CD4-positive, alpha-beta T cell treated with Interleukin-15 for 1 hour (primary cell): Measurements from ENCODE around the gene TMCO4.

Source experiments
- DNase-seq: peaks from one replicate; pipeline ENCODE4 v3.0.0-alpha.2; 2020

TMCO4 gene

DNA sequence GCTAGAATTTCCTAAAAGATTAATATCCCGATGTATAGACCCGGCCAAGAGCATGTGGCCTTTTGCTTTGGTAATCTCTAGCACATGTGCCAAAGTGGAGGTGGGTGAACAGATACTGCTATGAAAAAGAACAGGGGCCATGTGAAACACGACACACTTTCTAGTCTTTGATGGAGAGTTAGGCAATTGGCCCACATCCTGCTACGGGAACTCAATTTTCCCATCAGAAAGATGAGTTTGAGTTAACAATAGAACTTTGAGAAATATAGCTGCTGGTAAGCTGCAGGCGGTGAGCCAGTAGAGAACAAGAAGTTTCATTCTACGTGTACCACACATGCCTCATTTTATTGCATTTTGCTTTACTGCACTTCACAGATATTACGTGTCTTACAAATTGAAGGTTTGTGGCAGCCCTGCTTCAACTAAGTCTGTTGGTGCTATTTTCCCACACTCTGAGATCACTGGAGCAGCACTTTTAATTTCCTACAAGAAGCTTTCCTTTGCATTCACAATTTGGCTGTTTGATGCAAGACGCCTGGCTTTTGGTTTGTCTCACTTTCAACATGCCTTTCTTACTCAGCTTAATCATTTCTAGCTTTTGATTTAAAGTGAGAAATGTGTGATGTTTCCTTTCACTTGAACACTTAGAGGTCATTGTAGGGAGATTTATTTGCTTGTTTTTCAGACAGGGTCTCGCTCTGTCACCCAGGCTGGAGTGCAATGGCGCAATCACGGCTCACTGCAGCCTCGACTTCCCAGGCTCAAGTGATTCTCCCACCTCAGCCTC is 88.7 kb downstream of the TMCO4 start:
- DNase-seq: no peak

DNA sequence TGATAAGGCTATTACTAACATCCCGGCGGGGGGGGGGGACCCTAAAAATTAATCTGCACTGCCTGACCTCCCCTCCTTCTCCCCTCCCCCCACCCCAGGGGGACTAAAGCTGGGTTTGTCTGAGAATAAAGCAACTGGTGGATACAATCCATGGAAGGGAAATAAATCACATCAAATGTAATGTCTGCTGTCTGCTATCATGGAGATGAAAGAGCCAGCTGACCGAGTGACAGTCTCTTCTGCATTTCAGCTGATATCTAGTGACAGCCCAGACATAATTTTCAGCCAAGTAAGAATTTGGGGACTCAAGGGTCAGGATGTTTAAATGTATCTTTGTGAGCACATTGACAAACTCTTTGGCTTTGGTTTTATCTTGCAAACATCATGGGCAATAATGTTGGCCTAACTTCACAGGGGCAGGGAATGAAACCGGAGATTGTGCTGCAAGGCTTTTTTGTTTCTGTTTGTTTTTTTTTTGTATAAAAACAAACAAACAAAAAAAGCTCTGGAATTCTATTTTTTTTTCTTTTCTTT is 90.4 kb downstream of the TMCO4 start:
- no peak for DNase-seq

DNA sequence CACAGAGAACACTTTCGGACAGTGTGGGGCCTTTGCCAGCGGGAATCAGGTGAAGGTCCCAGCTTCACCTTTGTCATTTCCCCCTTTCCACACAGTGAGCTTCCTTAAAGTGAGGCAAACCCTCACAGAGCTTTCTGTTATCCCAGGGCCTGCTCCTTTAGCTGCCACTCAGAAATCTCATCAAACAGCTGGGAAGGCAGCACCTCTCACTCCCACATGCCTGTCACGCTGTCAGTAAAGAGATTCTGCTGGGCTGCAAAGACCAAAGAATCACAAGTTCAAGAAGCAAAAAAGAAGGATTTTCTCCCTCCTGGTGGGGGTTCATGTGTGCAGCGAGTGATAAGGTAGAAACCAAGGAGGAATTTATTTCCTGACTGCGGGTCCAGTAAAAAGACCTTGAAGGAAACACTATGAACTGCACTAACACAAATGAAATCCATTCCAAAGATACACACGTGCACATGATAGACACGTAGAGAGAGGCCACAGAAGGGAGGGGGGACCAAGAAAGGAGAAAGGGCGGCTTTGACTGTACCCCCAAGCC is 91.1 kb downstream of the TMCO4 start:
- DNase-seq: no peak

DNA sequence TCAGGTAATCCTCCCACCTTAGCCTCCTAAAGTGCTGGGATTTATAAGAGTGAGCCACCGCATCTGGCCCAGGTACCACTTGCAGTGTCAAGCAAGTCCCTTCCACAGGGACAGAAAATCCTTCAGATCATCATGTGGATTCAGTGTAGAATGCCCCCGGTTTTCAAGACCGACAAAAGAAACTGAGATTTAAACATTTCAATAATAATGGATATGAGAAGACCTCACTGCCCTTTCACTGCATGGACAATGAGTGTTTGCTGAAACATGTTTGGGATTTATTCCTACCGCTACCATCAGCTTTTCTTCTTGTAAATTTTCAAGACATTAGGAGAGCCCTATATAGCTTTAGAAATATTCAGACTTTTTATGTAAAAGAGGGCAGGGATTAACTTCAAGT is 93.6 kb downstream of the TMCO4 start:
- no peak for DNase-seq

DNA sequence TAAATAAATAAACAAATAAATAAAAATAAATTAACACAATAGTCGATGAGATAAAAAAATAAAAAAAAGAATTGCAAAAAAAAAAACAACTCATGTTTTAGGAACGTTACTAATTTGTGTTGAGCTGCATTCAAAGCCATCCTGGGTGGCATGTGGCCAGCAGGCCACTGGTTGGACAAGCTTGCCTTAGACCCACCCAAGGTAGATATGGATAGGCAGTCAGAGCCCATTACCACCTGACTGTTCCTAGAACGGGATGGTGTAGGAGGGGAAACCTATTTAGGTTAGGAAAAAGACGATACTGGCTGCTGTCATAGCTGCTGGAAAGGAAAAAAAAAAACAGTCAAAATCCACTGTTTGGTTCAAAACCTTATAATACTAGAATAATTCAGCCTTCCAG is 94.3 kb downstream of the TMCO4 start:
- DNase-seq: no peak

DNA sequence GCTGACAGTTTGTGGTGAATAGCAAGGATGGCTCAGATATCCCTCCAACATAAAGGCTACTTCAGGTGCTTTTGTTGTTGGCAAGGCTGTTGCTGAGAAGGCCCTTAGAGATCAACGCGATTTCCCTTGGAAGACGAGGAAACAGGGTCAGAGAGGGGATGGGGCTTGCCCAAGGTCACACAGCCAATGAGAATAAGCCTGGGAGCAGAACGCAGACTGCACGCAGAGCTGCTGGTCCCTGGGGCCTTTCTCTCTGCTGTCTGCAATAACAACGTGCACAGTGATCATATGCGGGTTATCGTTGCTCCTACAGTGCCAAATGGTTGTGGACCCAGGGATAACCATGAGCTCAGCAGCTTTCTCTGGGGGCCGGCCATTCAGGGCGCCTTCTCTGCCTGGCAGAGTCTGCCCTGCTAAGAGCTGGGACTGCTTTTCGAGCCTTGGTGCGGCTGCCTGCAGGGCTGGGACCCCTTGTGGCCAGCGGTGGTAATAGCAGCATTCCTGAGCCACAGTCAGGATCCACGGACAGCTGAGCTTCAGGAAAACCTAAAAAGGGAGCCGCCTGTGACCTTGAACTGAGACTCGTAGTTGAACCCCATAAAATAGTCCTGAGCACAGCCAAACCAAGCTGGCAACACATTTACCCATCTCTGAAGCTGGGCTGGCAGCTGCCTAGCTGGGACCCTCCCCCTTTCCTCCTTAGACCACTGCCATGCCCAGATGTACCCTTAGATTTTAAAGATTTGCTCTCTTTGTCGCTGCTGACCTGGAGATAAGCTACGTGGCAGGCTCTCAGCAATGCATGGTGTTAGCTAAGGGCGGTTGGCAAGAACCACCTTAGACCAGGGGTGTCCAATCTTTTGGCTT is 95.2 kb downstream of the TMCO4 start:
- peak; percentile 36 for DNase-seq

DNA sequence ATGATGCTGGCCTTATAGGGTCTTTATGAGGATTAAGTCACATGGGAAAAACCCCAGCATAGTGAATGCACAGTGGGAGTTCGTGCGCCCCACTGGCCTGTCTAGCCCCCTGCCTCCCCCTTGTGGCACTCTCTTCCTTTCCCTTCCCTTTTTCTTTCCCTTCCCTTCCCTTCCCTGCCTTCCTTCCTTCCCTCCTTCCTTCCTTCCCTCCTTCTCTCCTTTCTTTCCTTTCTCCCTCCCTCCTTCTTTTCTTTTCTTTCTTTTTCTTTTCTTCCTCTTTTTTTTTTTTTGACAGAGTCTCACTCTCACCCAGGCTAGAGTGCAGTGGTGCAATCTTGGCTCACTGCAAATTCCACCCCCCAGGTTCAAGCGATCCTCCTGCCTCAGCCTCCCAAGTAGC is 96.4 kb downstream of the TMCO4 start:
- DNase-seq: no peak

DNA sequence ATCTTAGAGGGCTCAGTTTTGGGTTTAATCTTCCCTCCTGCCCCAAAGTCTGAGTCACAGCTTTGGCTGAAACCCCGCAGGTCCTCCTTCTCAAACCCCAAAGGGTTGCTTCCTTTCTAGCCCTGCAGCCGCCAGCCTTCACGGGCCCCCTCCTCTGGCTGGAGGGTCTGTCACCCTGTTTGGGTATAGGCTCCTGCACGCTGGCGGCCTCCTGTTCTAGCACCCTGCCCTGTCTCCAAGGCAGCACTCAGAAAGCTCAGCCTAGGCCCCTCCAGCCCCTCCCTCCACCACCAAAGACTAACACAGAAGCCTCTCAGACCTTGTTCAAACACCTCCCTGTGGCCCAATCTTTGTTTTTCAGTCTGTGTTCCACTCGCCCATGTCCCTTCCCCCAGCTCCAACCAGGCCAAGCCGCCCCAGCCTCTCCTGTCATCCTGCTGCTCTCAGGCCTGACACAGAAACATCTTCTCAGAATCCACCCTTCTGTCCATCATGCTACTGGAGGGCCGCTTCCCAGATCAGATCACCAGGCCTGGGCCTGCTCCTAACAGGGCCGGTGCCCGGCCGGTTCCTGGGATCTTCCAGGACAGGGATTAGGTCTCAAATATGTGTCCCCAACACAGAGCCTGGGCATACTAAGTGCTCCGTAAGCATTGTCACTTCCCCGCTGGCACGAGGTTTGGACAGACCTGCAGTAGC is 99.5 kb downstream of the TMCO4 start:
- DNase-seq: no peak

DNA sequence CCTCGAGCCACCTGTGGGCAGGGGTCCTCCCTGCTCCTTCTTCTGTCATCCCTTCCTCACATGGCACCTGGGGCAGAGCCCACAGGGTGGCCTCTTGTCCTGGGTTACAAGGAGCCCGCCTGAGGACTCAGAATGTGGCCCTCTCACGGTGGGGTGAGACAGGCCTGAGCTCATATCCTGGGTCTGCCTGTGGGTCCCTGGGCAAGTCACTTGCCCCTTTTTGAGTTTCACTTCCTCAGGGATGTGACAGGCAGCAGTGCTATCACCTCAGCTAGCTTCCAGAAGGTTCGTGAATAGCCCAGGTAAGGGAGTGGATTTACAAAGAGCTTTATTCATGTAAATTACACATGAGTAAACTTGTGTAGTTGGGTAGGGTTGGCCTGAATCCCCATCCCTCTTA is 101.5 kb downstream of the TMCO4 start:
- no peak for DNase-seq

DNA sequence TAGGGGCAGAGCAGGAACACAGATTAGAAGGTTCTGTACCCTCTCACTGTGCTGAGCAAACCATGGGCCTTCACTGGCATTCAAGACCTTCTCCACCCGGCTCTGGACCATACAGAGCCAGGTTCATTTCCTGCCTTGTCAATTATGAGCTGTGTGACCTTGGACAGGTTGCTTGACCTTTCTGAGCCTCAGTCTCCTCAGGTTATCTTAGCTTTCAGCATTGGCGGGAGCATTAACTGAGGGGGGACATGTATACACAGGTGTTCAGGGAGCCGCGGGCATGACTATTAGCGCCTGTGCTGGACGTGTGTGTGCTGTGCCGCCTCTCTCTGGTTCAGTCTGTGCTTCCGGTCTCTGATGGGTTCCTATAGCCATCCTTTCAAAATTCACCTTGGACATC is 102.9 kb downstream of the TMCO4 start:
- no peak for DNase-seq

DNA sequence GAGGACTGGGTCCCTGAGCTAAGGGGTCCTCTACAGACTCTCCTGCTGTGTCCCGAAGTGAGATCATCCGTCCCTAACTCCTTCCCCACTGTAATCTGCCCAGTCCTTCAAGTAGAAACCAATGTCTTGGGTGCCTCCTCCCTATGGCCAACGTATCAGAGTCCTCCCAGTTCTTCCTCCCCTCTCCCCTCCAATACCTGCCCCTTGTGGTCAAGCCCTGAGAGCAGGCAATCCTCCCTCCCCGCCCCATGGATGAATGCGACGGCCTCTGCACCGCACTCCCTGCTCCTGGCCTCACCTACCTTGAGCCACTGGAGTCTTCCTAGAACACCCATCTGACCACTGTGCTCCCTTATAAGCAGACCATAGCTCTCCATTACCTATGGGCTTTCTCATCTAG is 103.9 kb downstream of the TMCO4 start:
- DNase-seq: no peak

DNA sequence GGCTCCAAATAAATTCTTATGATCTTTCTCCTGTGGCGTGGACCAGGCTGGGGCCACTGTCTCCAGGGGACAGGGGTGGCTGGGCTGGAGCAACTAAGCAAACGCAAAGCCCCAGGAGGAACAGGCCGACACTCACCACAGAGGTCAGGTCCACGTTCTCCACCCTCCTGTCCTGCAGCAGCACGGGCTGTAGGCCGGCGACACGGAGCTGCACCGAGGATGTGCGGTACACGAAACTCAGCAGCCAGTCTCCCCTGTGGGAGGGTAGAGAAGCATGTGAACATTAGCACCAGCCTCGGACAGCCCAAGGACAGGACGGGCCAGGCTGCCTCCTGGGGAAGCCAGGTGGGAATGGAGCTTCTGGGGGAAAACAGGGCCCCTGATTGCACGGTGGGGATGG is 105.4 kb downstream of the TMCO4 start:
- no peak for DNase-seq

DNA sequence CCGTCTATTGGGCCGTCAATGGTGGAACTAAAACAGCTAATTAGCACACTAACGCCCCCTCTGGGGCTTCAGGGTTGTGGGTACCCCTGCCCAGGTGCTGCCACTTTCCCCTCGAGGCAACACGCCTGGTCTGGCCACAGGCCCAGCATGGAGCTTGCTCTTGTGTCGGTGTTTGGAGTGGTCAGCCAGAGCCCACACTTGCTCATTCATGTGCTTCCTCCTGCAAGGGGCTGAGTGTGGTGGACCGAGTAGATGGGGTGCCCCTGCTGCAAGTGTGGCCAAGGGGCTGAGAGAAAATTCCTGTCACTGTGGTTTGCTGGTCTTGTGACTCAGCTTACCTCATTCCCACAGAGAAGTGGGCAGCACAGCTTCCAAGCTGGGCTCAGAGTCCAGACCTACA is 109.4 kb downstream of the TMCO4 start:
- no peak for DNase-seq

DNA sequence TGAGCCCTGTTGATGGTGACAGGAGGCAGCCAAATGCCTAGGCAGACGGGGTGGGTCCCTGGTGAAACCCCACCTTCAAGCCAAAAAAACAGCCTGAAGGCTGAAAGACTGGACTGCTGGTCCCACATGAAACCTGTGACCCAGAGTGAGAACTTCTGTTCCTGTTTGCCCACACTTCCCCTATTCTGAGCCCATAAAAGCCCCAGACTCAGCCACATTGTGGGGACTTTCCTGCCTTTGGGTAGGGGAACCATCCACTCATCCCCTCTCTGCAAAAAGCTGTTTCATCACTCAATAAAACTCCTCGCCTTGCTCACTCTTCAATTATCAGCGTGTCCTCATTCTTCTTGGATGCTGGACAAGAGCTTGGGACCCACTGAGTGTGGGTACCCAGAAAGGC is 109.9 kb downstream of the TMCO4 start:
- DNase-seq: no peak

DNA sequence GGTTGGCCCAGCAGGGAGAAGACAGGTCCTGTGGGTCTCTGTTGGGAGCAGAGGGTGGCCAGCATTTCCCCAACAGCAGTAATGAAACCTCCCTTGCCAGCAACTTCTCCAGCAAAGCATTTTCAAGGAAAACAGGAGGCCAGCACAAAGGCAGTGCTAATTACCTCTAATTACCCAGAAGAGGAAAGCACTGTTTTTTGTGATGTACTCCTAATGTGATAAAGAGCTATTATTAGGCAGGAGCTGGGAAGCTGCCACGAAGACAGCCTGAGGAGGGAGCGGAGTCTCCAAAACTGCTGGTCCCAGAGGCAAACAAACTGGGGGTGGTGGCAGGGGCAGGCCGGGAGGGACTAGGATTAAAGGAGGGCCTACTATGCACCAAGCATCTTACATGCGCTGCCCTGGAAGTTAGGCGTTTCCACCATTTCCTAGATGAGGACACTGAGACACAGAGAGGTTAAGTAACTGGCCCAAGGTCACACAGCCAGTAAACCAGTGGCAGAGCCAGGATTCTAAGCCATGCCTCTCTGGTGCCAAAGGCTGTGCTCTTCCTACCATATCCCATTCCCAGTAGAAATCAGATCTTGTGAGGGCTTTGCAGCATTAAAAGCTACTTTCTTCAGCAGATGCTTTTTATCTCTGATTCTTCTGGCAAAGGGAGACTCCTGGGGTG is 110.5 kb downstream of the TMCO4 start:
- no peak for DNase-seq

DNA sequence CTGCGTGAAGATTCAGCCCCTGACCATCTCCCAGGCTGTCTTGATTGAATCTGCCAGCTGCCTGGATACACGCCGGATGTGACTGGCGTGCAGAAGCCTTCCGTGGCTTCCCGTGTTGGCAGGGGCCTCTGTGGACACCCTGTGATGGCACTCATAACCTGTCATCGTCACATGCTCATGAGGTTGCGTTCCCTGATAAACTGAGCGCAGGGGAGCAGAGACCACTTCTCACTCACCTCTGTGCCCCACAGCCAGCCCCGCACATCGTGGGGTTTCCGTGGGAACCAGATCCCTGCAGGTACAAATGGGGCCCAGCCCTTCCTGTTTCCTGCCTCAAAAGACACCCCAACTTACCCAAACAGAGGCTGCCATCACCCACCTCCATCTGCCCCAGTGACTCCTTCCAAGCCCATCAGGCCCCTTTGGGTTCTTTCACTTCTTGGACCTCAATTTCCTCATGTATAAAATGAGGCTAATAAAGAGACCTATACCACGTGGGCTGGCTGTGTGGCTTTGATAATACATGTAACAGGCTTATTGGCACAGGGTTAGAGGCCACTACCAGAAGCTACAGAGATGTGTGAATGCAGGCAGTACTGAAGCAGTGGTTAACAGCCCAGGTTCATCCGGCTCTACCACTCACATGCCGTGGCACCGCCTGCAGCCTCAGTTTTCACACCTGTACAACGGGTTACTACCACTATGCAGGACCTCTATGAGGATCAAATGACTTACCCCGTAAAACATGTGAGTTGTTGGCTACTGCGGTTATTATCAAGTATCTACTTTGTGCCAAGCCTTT is 111.5 kb downstream of the TMCO4 start:
- peak; percentile 58 for DNase-seq

DNA sequence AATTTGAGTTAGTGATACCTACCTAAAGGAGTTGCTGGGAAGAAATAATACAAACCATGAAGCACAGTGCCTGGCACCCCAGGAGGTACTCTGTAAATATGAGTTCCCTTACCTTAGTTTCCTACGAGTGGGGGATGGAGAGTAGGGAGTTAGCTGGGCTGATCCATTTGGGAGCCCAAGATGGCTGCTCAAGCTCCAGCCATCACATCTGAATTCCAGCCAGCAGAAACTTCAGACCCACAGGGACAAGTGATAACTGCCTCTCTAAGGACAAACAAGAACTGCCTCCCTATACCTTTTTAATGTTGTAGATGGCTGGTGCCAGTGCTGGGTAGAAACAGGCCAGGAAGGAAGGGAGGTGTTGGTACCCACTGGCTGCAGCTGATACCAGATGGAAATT is 112.3 kb downstream of the TMCO4 start:
- DNase-seq: no peak

DNA sequence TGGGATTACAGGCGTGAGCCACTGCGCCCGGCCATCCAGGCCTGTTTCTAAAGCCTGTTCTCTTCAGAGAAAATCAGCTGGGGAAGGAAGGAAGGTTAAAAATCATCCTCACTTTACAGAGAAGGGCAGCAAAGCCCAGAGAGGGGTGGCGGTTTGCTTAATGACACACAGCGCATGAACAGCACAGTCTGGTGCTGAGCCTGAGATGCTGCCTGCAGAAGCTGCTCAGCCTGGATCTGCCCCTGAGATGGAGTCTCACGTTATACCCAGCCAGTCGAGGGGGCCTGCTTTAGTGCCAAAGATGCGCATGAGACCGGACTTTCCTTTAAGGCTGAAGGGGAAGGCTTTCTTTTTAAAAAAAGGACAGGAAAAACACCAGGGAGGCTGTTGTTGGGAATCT is 113.7 kb downstream of the TMCO4 start:
- DNase-seq: no peak

DNA sequence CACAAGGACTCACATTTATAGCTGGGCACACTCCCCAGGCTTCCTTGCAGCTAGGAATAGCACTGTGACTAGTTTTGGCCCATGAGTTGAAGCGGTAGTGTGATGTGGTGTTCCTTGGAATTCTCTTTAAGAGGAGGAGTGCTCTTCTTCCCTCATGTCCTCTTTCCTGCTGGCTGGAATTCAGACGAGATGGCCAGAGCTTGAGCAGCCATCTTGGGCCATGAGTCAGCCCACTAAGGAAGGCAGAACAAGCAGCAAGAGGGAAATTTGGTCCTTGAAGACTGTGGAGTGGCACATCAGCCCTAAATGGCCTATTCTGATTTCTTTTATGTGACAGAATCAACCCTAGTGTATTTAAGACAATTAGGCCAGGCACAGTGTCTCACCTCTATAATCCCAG is 115.0 kb downstream of the TMCO4 start:
- no peak for DNase-seq

DNA sequence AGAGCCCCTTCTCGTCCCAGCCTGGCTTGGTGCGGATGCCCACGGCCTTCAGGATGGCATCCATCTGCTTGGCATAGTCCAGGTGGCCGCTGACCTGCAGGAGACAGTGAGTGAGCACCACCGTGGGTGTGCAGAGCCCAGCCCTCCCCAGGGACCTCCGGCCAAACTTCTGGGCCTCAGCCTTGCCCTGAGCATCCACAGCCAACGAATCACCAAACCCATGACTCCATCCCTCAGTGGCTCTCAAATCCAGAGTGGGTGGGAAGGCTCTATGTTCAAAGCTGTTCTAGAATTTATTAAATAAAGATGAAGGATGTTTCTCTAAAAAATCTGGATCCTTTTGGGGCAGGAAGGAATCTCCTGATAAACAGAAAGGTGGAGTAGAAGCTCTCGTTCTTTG is 116.4 kb downstream of the TMCO4 start:
- no peak for DNase-seq

DNA sequence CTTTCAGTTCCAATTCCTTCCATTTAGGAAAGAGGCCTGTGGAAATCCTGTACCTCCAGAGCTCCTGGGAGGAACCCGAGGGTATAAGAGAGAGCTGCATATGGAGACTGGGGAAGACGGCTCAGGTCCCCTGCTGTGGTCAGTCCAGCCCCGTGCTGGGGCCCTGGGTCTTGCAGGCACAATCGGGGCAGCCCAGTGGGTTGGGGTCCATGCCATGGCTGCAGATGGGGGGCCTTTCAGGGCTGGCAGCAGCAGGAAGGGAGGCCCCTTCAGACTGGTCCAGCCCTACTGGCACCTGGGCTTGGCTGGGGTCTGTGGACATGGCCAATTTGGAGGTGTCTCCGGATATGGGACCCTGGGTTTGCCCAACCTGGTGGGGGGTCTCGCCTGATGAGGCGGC is 116.8 kb downstream of the TMCO4 start:
- DNase-seq: no peak

DNA sequence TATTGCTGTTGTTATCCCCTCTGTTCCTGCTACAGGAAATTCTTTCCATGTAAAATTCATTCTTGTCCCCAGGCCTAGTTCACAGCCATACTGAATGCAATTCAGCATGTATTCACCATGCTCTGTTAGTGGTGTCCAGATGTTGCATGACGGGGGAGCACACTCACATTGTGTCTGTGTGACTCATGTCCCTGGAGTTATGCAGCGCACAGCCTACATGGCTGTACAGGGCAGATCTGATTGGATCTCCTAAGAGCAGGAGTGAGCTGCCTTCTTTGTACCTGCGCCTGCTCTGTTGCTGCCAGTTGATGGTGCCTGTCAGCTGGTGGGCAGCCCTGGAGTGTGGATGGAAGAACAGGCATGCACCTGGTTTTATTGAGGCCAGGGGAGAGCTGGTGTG is 117.5 kb downstream of the TMCO4 start:
- DNase-seq: no peak
